Subcutaneous adipose tissue (tissue), 4 donors: ENCODE data around the gene OLFM1. TPM values are rescaled to one million over a fixed set of nuclear protein-coding genes. Genes with fewer than 3 reads are reported as not detected.

Experiments
- total RNA-seq, 4 donors: library from RNA; depleted of rRNA; stranded (reverse); fragments of >200 nt; gene quantifications; one replicate each; pipeline ENCODE4 v1.1.0, GENCODE V29; 2016
- TF ChIP-seq, protein P1 (sequence below): fragments of 450-650 bp; IDR thresholded peaks from one replicate; pipeline ENCODE4 v1.5.1; 2016; ENCODE audit warnings: low read depth, mild to moderate bottlenecking, control low read depth, antibody characterized with exemption, moderate library complexity

Gene OLFM1
- total RNA-seq, 4 donors from 2014 or later = 10.9 to 25.6 (median 22.8) TPM

DNA sequence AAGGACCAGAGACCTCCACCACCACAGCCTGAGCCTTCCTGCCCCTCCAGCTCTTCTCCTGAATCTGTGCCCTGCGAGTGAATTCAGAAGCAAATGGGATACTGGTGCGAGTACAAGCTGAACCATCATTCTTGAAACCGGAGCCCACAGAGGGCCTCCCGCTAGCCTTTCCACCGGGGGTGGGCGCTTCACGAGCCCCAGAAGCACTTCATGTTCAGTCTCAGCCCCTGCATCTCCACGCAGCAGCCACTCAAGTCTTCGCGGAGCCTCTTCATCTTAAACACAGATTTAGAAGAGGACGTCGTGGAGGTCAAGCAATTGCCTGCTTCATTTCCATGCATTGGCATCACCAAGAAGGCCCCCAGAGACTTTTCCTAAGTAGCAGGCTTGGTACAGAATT, 26.0 kb upstream of the OLFM1 start:
- TF ChIP-seq, protein P1, sequence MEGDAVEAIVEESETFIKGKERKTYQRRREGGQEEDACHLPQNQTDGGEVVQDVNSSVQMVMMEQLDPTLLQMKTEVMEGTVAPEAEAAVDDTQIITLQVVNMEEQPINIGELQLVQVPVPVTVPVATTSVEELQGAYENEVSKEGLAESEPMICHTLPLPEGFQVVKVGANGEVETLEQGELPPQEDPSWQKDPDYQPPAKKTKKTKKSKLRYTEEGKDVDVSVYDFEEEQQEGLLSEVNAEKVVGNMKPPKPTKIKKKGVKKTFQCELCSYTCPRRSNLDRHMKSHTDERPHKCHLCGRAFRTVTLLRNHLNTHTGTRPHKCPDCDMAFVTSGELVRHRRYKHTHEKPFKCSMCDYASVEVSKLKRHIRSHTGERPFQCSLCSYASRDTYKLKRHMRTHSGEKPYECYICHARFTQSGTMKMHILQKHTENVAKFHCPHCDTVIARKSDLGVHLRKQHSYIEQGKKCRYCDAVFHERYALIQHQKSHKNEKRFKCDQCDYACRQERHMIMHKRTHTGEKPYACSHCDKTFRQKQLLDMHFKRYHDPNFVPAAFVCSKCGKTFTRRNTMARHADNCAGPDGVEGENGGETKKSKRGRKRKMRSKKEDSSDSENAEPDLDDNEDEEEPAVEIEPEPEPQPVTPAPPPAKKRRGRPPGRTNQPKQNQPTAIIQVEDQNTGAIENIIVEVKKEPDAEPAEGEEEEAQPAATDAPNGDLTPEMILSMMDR = no peak

DNA sequence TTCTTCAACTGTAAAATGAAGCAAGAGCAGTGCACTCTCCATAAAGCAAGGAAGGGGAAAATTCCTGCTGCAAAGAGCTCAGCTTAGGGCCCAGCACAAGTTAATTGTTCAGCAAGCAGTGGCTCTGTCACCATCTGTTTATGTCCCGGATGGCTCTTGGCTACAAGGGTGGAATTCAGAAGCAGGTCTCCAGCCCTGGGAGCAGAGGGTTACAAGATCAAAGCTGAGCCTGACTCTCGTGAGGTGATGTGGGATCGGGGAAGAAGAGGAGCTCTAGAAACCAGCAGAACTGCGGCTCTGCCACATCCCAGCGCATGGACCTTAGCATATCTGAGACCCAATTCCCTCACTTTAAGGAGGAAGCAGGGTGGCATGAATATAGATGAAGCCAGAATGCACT, 25.2 kb upstream of the OLFM1 start:
- TF ChIP-seq, protein P1 = no peak

DNA sequence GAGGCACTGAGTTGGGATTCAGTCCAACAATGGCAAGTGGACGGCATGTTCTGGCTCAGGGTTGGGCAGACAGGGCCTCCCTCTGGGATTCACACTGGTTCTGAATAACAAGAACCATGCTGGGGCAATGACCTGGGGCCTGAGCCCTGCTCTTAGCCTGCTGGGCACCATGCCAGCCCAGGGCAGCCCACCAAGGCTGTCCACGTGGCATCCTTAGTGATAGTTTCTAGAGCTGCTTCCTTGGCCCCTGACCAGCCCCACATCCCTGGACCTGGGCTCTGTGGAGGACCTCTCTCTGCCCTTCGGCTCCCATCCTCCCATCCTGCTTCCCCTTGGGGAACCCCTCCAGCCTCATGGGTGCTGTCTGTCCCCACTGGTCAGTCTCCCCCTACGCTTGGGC, 22.3 kb upstream of the OLFM1 start:
- TF ChIP-seq, protein P1 = no peak

DNA sequence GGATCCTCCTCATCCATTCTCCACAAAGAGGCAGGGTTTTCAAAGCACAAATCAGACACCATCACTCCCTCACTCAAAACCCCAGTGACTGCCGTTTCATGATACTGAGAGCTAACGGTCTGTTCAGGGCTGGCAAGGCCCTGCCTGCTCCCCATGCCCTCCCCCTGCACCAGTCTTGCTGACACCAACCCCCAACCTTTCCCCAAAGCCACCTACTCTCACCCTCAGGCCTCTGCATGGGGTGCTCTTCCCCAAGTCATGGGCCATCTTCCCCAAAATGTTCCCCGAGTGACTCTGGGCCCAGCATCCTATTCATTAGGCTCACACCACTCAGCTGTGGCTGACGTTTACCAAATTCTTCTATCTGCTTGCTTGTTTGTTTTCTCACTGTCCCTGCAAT, 21.7 kb upstream of the OLFM1 start:
- TF ChIP-seq, protein P1 = no peak

DNA sequence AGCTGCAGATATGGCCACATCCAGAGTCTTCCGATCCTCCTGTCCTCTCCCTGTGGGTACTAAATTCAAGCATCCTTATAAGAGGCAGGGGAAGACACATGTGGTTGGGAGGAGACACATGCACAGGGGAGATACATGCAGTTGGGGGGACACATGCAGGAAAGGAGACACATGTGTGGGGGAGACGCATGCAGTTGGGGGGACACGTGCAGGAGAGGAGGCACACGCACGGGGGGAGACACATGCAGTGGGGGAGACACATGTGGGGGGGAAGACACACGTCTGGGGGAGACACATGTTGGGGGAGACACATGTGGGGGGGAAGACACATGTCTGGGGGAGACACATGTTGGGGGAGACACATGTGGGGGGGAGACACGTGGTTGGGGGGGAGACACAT, 21.2 kb upstream of the OLFM1 start:
- TF ChIP-seq, protein P1 = no peak

DNA sequence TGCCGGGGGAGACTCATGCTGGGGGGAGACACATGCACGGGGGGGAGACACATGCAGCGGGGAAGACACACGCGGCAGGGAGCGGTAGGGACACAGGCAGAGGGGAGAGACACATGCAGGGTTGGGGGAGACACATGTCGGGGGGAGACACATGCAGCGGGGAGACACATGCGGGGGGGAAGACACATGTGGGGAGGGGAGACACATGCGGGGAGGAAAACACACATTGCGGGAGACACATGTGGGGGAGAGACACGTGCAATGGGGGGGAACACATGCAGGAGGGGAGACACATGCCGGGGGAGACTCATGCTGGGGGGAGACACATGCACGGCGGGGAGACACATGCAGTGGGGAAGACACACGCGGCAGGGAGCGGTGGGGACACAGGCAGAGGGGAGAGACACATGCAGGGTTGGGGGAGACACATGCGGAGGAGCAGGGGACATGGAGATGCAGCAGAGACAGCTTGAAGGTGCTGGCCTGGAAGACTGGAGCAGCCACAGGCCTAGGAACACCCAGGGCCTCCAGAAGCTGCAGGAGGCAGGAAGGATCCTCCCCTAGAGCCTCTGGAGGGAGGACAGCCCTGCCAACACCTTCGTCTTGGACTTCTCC, 20.3 kb upstream of the OLFM1 start:
- TF ChIP-seq, protein P1 = no peak

GRCh38 chr9:135068776-135069415, 18.6 kb upstream of the OLFM1 start:
- TF ChIP-seq, protein P1 = no peak
